HL-60/S4 treated with retinoic acid at 250 ng/mL for 4 days and 3 days (cell line): ENCODE data around the gene DNAH3.

Experiments
- in situ Hi-C: fragments of 300-500 bp; cut with MboI; formaldehyde crosslinking; loops from 2 replicates; pipeline ENCODE4 v1.7.0; 2022; ENCODE audit warnings: low sequenced_read_pairs

Gene DNAH3

GRCh38 chr16:20897253-20897897, 253.3 kb downstream of the DNAH3 start:
- in situ Hi-C loops = no loop called here

GRCh38 chr16:20894388-20894787, 256.3 kb downstream of the DNAH3 start:
- in situ Hi-C loops = no loop called here

GRCh38 chr16:20889625-20890275, 260.9 kb downstream of the DNAH3 start:
- in situ Hi-C loops = no loop called here

GRCh38 chr16:20887207-20887606, 263.4 kb downstream of the DNAH3 start:
- in situ Hi-C loops = no loop called here

GRCh38 chr16:20886320-20886719, 264.3 kb downstream of the DNAH3 start:
- in situ Hi-C loops = no loop called here

GRCh38 chr16:20884240-20884556, 266.4 kb downstream of the DNAH3 start:
- in situ Hi-C loops = no loop called here

- in situ Hi-C loops = no loop called here
These were observed 266.9 kb downstream of the DNAH3 start for GRCh38 chr16:20883554-20884239.
